T-helper 17 cell (primary cell): Measurements from ENCODE around the gene RIMS4. TPM values are rescaled to one million over a fixed set of nuclear protein-coding genes. Genes with fewer than 3 reads are reported as not detected.
A peak's percentile ranks its signal among the peaks of the same experiment; 100 is the strongest.

Experiments
- ATAC-seq: fragments of 150-1000 bp; cut with Tn5 transposase; 2 replicates; pipeline ENCODE4 v1.10.0; 2021; ENCODE audit warnings: mild to moderate bottlenecking, moderate library complexity
- DNase-seq, 3 donors: peaks; one replicate each; pipeline versions ENCODE4 v3.0.0 to v3.0.0-alpha.2; 2020 to 2021
- H3K9me3 ChIP-seq: one replicate; pipeline ENCODE4 v1.7.0; 2013; ENCODE audit warnings: low read length, mild to moderate bottlenecking; ENCODE audit not compliant: control insufficient read depth, poor library complexity, severe bottlenecking
- H3K27ac Mint-ChIP-seq: one replicate; pipeline ENCODE4 v1.8.0; 2022; ENCODE audit warnings: mild to moderate bottlenecking, moderate library complexity, mixed read lengths
- H3K27me3 Mint-ChIP-seq: one replicate; pipeline ENCODE4 v1.8.0; 2022; ENCODE audit warnings: mixed read lengths
- H3K36me3 Mint-ChIP-seq: one replicate; pipeline ENCODE4 v1.8.0; 2022; ENCODE audit warnings: low read depth, mixed read lengths
- H3K4me1 Mint-ChIP-seq: one replicate; pipeline ENCODE4 v1.8.0; 2022; ENCODE audit warnings: mild to moderate bottlenecking, mixed read lengths
- H3K4me3 Mint-ChIP-seq: one replicate; pipeline ENCODE4 v1.8.0; 2022; ENCODE audit warnings: mild to moderate bottlenecking, moderate library complexity, mixed read lengths
- total RNA-seq, 4 donors: library from RNA in 2 of 4; stranded (reverse) in 2 of 4; gene quantifications; one replicate each; pipeline ENCODE4 v1.2.3 and lab custom pipeline; 2022 to 2026

RIMS4 gene
- total RNA-seq, 2 donors from 2014 or later, result not detected

GRCh38 chr20:44745598-44746366 is 64.6 kb downstream of the RIMS4 start, which contains the start of gene KCNK15:
Gene KCNK15 (plus strand): TSS chr20:44745865. CDS start chr20:44745911, 46 bp downstream.
- peak within 1 kb of the TSS; percentile 49 for H3K27ac Mint-ChIP-seq
- peaks cover 16% of the 10 kb centered on the region for H3K4me1 Mint-ChIP-seq
- H3K27me3 Mint-ChIP-seq, result peaks cover 52% of the 10 kb centered on the region

GRCh38 chr20:44745122-44745597 is 65.2 kb downstream of the RIMS4 start:
- Mint-ChIP-seq H3K27ac (peak overlapping the region; percentile 34), H3K4me1 (peaks cover 16% of the 10 kb centered on the region), H3K4me3 (peak overlapping the region; percentile 81), H3K27me3 (peaks cover 52% of the 10 kb centered on the region), H3K36me3 (peaks cover 2% of the 10 kb centered on the region)
- DNase-seq (no peak), ATAC-seq (no peak)
- no peaks in the 10 kb centered on the region for H3K9me3 ChIP-seq

More at GRCh38 chr20:44745598-44746366, 64.6 kb downstream of the RIMS4 start, which contains the start of gene KCNK15:
- H3K36me3 Mint-ChIP-seq, result peaks cover 2% of the 10 kb centered on the region
- H3K9me3 ChIP-seq, result no peaks in the 10 kb centered on the region
- peak in 1 of 3 donors; percentile 24 for DNase-seq
- peak; percentile 79 for ATAC-seq
- H3K4me3 Mint-ChIP-seq, result peak within 1 kb of the TSS; percentile 81

- peaks cover 43% of the 10 kb centered on the region for H3K27me3 Mint-ChIP-seq
- H3K27ac Mint-ChIP-seq, result peak overlapping the region; percentile 69
Measured at GRCh38 chr20:44743916-44744655, 66.3 kb downstream of the RIMS4 start.

GRCh38 chr20:44743080-44743701 is 67.2 kb downstream of the RIMS4 start:
- peaks cover 2% of the 10 kb centered on the region for H3K36me3 Mint-ChIP-seq
- H3K4me3 Mint-ChIP-seq, result no peak overlapping the region
- no peak for ATAC-seq
- peaks cover 34% of the 10 kb centered on the region for H3K27me3 Mint-ChIP-seq
- DNase-seq, result no peak
- peak overlapping the region; percentile 69 for H3K27ac Mint-ChIP-seq
- peaks cover 21% of the 10 kb centered on the region for H3K4me1 Mint-ChIP-seq
- no peaks in the 10 kb centered on the region for H3K9me3 ChIP-seq

More at GRCh38 chr20:44743916-44744655, 66.3 kb downstream of the RIMS4 start:
- no peak for DNase-seq
- Mint-ChIP-seq H3K36me3 (peaks cover 2% of the 10 kb centered on the region), H3K4me1 (peaks cover 16% of the 10 kb centered on the region), H3K4me3 (no peak overlapping the region)
- ATAC-seq, result no peak
- no peaks in the 10 kb centered on the region for H3K9me3 ChIP-seq

GRCh38 chr20:44742304-44743079 is 67.9 kb downstream of the RIMS4 start:
- H3K4me1 Mint-ChIP-seq, result peaks cover 20% of the 10 kb centered on the region
- no peak overlapping the region for H3K27ac Mint-ChIP-seq
- H3K4me3 Mint-ChIP-seq, result no peak overlapping the region
- peaks cover 29% of the 10 kb centered on the region for H3K27me3 Mint-ChIP-seq
- DNase-seq (no peak), ATAC-seq (no peak)
- no peaks in the 10 kb centered on the region for H3K9me3 ChIP-seq
- H3K36me3 Mint-ChIP-seq, result peaks cover 2% of the 10 kb centered on the region

- H3K27ac Mint-ChIP-seq, result no peak overlapping the region
- peaks cover 14% of the 10 kb centered on the region for H3K27me3 Mint-ChIP-seq
- no peaks in the 10 kb centered on the region for H3K9me3 ChIP-seq
- H3K4me3 Mint-ChIP-seq, result no peak overlapping the region
- DNase-seq (no peak), ATAC-seq (no peak)
- peaks cover 15% of the 10 kb centered on the region for H3K4me1 Mint-ChIP-seq
- no peaks in the 10 kb centered on the region for H3K36me3 Mint-ChIP-seq
Measured at GRCh38 chr20:44739942-44740341, 70.4 kb downstream of the RIMS4 start.

GRCh38 chr20:44738813-44739477 is 71.4 kb downstream of the RIMS4 start:
- peaks cover 4% of the 10 kb centered on the region for H3K27me3 Mint-ChIP-seq
- H3K36me3 Mint-ChIP-seq, result peaks cover 3% of the 10 kb centered on the region
- no peak overlapping the region for H3K27ac Mint-ChIP-seq
- ATAC-seq (peak; percentile 71), DNase-seq (no peak)
- peak overlapping the region; percentile 43 for H3K4me3 Mint-ChIP-seq
- H3K4me1 Mint-ChIP-seq, result peaks cover 20% of the 10 kb centered on the region
- no peaks in the 10 kb centered on the region for H3K9me3 ChIP-seq

- peaks cover 2% of the 10 kb centered on the region for H3K27me3 Mint-ChIP-seq
- H3K27ac Mint-ChIP-seq, result no peak overlapping the region
- H3K36me3 Mint-ChIP-seq, result peaks cover 3% of the 10 kb centered on the region
- H3K9me3 ChIP-seq, result no peaks in the 10 kb centered on the region
- H3K4me1 Mint-ChIP-seq, result peaks cover 20% of the 10 kb centered on the region
- no peak for ATAC-seq
- H3K4me3 Mint-ChIP-seq, result no peak overlapping the region
- no peak for DNase-seq
Measured at GRCh38 chr20:44737116-44737515, 73.2 kb downstream of the RIMS4 start.

GRCh38 chr20:44736170-44737021 is 74.0 kb downstream of the RIMS4 start:
- ATAC-seq (peak; percentile 82), DNase-seq (no peak)
- Mint-ChIP-seq H3K27me3 (no peaks in the 10 kb centered on the region), H3K36me3 (peaks cover 3% of the 10 kb centered on the region), H3K4me3 (peak overlapping the region; percentile 10), H3K27ac (no peak overlapping the region), H3K4me1 (peaks cover 20% of the 10 kb centered on the region)
- no peaks in the 10 kb centered on the region for H3K9me3 ChIP-seq

GRCh38 chr20:44735816-44736169 is 74.6 kb downstream of the RIMS4 start:
- Mint-ChIP-seq H3K27me3 (no peaks in the 10 kb centered on the region), H3K4me3 (no peak overlapping the region), H3K27ac (no peak overlapping the region), H3K4me1 (peaks cover 20% of the 10 kb centered on the region), H3K36me3 (peaks cover 3% of the 10 kb centered on the region)
- DNase-seq (no peak), ATAC-seq (no peak)
- H3K9me3 ChIP-seq, result no peaks in the 10 kb centered on the region

GRCh38 chr20:44734938-44735337 is 75.4 kb downstream of the RIMS4 start:
- Mint-ChIP-seq H3K4me1 (peaks cover 20% of the 10 kb centered on the region), H3K27me3 (no peaks in the 10 kb centered on the region), H3K4me3 (no peak overlapping the region), H3K27ac (no peak overlapping the region), H3K36me3 (peaks cover 3% of the 10 kb centered on the region)
- ATAC-seq (no peak), DNase-seq (no peak)
- no peaks in the 10 kb centered on the region for H3K9me3 ChIP-seq
